HG02884 (cell line): ENCODE measurements around the gene SLC38A11.

ENCODE experiments used
- ATAC-seq: cut with Tn5 transposase; IDR thresholded peaks from one replicate; pipeline ENCODE4 v1.9.1; 2021; ENCODE audit warnings: mild to moderate bottlenecking, moderate library complexity; ENCODE audit not compliant: unreplicated experiment

SLC38A11 gene

GRCh38 chr2:164972216-164972615, 16.9 kb upstream of the SLC38A11 start:
- ATAC-seq, result no peak

DNA sequence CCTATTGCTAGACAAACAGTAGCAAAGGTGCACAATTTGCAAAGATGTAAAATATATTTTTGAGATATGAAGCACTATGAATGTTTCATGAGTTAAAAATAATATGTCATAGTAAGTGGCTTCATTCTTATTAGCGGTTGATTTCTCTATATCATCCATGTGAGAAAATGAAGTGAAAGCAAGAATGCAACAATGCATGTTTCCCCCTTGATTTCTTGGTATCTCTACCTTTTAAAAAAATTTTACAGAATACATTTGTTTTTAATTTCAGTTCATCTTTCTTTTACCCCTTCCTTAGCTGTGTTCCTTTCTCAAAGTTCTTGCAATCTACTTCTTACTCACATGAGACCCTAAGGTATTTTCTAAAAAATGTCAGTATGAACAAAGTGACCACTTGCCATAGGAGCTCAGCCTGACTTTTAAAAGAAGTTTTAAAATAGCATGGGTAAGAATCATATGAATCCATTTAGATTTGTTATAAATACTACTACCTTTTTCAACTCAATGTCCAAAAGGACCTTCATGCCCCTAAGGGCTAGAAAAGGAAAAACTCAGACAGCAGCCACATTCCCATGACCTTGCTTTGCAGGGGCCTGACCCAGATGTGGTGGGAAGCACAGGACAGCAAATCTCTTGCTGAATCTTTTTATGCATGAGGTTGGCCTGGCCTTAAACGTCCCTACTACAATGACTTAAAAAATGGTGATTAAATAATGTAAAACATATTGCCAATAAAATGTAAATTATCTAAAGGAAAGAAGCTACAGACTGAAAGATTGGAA, 14.8 kb upstream of the SLC38A11 start:
- no peak for ATAC-seq

GRCh38 chr2:164967781-164968228, 12.5 kb upstream of the SLC38A11 start:
- ATAC-seq, result no peak

GRCh38 chr2:164967361-164967760, 12.0 kb upstream of the SLC38A11 start:
- ATAC-seq, result no peak

GRCh38 chr2:164964700-164965099, 9.4 kb upstream of the SLC38A11 start:
- no peak for ATAC-seq

GRCh38 chr2:164960159-164960558, 4.8 kb upstream of the SLC38A11 start:
- no peak for ATAC-seq

- ATAC-seq, result no peak
Measured at GRCh38 chr2:164954186-164954585, 1.1 kb downstream of the SLC38A11 start.

GRCh38 chr2:164953279-164953678, 2.0 kb downstream of the SLC38A11 start:
- no peak for ATAC-seq

DNA sequence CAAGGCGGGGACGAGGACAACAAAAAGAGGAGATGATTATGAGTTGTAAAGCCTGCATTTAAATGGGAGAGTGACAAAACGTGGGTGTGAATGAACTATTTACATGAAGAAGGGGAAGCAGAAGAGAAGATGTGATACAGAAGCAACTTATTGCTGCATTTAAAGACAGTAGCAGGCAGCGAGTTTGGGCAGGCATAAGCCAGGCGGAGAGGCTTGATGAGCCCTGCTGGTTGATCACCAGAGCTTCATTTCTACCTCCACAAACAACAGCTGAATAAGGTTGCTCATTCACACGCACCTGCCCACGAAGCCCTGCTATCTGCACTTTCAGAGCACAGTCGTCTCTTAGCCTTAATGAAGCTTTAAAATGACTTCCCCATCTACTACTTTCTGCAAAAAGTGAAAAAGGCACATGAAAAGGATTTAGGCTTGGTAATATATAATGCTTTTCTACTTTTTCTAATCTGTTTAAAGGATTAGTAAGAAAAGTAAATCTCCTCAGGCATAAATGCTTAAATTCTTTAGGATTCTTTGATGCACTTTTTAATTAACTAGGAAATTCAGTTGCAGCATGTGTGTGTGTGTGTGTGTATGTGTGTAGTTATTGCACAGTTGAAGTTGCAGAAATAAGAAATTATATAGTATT, 3.1 kb downstream of the SLC38A11 start:
- no peak for ATAC-seq

GRCh38 chr2:164948540-164948939, 6.8 kb downstream of the SLC38A11 start:
- ATAC-seq, result no peak

DNA sequence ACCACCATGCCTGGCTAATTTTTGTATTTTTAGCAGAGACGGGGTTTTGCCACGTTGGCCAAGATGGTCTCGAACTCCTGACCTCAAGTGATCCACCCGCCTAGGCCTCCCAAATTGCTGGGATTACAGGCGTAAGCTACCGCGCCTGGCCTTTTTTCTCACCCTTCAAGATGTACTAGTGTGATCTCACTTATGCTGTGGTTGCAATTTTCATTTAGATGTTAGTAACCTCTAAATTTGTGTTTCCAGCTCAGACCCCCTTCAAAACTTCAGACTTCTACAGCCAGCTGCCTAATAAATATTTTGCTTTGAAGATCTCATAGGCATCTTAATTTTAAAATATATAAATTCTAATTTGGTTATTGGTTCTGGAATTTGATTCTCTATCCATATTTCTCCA, 8.0 kb downstream of the SLC38A11 start:
- no peak for ATAC-seq

DNA sequence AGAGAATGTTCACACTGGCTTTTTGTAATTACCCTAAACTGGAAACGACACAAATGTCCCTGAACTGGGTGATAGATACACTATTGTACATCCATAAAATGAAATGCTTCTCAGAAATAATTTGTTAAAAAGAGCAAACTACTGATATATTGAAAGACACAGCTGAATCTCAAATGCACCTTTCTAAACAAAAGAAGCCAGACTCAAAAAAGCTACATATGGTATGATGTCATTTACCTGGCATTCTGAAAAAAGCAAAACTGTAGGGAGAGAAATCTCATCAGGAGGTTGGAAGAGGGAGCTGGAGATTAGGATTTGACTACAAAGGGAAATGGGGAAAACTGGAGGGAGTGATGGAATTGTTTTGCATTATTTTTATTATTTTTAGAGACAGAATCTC, 12.0 kb downstream of the SLC38A11 start:
- no peak for ATAC-seq

DNA sequence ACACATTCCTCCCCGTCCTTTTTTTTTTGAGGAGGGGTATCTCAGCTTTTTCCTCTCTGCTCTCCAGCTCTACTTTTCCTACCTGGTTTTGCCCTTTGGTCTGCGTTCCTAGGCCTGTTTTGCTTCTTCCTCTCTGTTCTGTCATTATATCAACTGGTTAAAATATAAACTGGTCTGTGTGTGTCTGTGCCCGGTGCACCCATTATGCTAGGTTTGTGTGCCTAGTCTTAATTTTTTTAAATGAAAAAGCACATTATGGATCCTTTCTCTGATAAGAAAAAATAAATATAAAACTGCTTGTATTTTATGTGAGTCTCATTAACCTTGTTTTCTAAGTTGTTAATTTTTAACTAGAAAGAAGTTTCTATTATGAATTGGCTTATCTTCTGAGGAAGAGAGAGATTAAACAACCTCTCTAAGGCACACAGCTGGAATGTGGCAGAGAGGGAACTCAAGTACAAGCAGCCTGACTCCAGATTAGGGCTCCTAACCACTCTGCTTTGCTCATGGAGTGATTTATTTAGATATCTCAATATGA, 17.4 kb downstream of the SLC38A11 start:
- ATAC-seq, result no peak

GRCh38 chr2:164935118-164936101, 19.9 kb downstream of the SLC38A11 start:
- no peak for ATAC-seq

- ATAC-seq, result no peak
Measured at GRCh38 chr2:164934401-164935117, 20.8 kb downstream of the SLC38A11 start.

- ATAC-seq, result no peak
Measured at GRCh38 chr2:164933671-164934189, 21.6 kb downstream of the SLC38A11 start.

GRCh38 chr2:164932377-164932776, 22.9 kb downstream of the SLC38A11 start:
- ATAC-seq, result no peak

DNA sequence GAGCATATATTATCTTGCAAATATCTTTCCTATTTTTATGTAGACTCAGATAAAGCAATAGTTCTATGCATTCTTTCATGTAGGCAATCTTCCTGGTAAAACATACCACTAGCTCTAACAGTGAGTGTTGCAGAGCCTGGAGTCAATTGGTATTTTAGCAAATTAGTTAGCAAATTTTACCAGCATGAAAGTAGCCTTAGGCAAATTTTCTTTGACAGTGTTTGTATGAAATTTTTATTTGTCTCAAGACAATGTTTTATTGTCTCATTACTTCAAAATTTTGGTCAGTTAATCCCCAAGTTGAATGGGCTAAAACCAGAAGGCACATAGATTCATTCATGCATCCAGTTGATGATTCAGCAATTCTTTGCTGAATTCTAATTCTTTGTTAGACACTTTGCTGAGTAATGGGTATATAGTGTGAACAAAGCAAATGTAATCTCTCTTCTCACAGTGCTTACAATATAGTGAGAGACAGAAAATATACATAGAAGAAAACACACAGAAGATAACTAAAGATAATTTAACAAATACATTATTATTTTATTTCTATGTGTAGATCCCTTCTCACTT, 27.1 kb downstream of the SLC38A11 start:
- no peak for ATAC-seq

DNA sequence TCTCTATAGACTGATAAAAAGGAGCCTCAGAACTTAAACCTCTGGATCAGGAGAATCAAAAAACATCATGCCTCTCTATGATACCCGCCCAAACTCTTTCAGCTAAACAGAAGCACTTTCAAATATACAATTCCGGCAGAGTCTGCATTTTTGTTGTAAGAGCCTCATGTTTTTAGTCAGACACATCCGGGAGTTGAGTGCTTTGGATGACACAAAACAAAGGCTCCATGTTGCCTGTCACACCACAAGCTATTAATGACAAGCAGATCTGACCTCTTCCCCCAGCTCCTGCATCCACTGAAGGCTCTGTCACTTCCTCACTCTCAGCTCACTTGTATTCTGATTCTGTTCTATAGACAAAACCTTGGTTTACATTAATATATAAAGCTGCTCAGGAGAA, 33.2 kb downstream of the SLC38A11 start:
- no peak for ATAC-seq

DNA sequence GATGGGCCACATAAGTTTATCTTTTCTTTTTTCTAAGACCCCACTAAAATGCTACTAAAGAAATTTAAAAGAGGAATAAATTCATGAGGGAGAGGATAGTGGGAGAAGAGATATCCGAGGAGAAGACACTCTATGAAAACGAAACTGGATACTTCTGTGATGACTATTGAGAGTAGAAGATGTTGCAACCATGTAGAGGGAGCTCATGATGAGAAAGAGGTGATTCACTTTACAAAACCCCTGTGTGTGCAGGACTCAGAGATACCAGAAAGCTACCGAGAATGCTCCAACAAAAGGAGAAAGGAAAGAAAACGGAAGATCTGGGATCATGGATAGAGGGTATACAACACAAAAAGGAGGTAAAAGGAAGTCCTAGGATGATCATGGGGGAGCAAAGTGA, 34.9 kb downstream of the SLC38A11 start:
- ATAC-seq, result no peak
